Right ventricle myocardium superior (tissue), 1 donor: ENCODE results near the gene P2RY6. TPM values are rescaled to one million over a fixed set of nuclear protein-coding genes. Genes with fewer than 3 reads are reported as not detected.
A peak's percentile ranks its signal among the peaks of the same experiment; 100 is the strongest.
"Not testable (repeated sequence)": the region's sequence is repeated elsewhere in the genome, so short reads cannot be mapped to it uniquely, and the experiment has no call there.

Source experiments
- ATAC-seq: fragments of 200-7000 bp; cut with Tn5 transposase; one replicate; pipeline ENCODE4 v1.9.1; 2020; ENCODE audit warnings: mild to moderate bottlenecking; ENCODE audit not compliant: poor library complexity
- DNase-seq: peaks from one replicate; pipeline ENCODE4 v3.0.0-alpha.2; 2020
- intact Hi-C: fragments of 100-400 bp; cut with DNase I; formaldehyde crosslinking; loops from one replicate; pipeline ENCODE4 v1.11.2; 2022
- total RNA-seq: library from RNA; stranded (reverse); fragmentation: NEBNext Ultra II Directional; extraction: Animal tissue kit (Norgen Biotek cat#: 25700); gene quantifications from one replicate; pipeline ENCODE4 v1.2.1, GENCODE V29; 2021
- donor health status: DM: no; HTN: yes; CAD: no; lungs with severe emphysema.

Gene P2RY6
- total RNA-seq, 1 donor from 2014 or later = 2.1 TPM

DNA sequence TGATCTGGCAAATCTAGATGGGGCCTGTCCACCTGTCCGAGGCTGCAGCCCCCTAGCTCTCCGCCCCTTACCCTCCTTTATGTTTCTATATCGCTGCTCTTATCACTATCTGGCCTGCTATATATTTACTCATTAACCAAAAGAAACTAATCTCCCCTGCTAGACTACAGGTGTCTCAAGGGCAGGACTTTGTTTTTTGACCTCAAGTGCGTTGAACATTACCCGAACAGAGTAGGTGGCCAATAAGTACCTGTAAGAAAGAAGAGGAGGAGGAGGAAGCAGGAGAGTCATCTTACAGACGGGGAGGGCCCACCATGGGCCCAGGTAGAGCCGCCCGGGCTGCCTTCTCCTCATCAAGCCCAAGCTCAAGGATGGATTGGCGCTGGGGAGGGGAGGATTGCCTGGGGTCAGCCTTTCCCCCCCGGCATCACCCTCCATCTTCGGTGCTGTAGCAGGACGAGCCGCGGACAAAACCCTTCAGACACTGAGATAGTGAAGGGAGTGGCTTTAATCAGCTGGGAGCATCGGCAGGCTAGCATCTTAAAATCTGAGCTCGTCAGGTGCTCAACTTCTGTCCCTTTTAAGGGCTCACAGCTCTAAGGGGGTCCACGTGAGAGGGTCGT is 1.2 kb upstream of the P2RY6 start:
- DNase-seq (no peak), ATAC-seq (no peak)
- intact Hi-C loops = no loop called here

DNA sequence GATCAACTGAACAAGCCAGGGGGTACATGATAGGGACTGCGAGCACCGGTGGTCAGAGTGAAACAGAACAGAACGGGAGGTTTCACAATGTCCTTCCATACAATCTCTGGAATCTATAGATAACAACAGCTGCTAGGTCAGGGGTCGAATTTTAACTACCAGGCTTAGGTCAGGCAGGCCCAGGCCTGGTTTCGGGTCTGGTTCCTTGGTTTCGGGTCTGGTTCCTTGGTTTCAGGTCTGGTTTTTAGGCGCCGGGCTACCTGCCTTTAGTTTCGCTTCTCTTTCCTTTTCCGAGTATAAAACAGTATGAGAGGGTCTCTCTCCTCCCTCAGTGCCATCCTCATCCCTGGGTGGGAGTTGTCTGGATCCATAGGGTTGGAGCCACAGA is 666 bp upstream of the P2RY6 start:
- ATAC-seq, intact Hi-C loops, DNase-seq: not testable (repeated sequence)

DNA sequence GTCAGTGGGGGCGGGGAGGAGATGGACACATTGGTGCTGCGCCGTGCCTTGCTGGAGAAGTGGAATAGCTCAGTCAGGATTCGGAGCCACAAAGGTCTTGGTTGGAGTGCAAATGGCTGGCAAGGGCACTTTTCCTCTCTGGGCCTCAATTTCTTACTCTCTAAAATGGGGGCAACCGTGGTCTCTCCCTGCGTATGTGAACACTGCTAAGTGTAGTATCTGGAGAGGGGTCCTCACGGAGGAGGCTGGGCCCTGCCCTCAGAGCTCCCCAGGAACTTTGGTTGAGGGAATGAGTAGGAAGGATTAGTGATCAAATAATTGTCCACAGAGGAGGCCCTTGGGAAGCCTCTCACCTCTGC is 521 bp downstream of the P2RY6 start:
- intact Hi-C loops = no loop called here
- no peak for DNase-seq
- no peak for ATAC-seq

DNA sequence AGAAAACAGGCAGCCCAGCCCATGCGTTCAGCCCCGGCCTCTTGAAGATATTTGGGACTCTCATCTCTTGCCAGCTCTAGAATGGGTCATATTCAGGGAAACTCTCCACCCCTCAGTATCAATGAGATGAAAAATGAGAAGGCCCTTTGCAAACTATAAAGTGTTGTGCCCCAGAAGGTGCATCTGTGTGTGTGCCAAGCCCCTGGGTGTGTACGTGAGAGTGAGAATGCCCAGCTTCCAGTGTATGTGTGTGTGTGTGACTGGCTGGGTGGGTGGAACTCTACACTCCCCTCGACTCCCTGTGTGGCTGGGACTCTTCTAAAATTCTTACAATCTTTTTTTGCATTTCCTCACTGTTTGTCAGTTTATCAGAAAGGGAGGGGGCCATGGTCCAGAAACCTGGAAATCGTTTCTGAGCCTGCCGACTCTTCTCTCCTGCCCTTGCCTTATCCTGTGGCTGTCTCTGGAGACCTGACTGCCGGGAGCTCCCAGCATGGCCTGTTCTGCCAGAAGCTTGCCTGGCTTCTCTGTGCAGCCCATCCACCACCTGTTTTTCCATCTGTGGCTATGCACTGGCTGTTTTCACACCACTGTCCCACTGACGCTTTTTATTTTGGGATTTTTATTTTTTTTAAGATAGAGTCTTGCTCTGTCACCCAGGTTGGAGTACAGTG is 1.2 kb downstream of the P2RY6 start:
- intact Hi-C loops = no loop called here
- no peak for ATAC-seq
- DNase-seq = no peak

DNA sequence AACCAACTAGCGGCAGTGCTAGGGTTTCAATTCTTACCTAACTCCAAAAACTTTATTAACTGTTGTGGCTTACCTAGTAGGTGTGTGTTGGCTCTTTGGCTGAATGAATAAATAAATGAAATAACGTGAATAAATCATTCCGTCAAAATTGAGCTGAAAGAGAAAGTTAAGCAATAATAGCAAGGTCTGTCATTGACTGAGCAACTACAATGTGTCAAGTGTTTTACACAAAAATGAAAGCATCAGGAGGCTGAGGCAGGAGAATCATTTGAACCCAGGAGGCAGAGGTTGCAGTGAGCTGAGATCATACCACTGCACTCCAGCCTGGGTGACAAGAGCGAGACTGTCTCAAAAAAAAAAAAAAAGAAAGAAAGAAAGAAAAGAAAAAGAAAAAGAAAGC is 2.1 kb downstream of the P2RY6 start:
- intact Hi-C loops, ATAC-seq, DNase-seq: not testable (repeated sequence)

DNA sequence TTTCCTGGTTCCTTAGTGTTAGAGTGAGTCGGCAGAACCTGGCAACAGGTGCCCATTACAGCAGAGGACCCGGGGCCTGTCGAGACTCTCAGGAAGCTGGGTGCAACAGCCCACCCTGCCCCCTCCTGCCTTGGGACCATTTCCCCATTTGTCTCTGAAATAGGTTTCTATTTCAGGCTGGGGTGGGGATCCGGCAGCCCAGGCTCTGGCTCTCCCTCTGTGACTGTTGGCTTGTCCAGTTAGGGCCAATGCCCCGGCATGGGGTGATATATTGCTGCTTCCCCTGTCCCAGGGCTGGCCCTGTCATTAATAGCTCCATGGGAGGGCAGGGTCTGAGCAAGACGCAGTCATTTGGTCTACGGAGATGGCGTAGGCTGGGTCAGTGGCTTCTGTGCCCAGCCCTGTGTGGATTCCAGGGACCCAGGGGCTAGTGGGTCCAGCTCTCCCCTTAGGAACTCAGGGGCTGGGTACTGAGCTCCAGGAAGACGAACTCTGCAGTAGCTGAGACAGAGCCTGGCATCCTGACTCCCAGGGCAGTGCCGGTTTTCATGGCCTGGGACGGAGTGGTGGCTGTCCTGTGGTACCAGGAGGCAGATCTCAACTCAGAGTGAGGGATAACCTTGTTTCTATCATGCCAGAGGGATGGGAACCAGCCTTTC is 2.7 kb downstream of the P2RY6 start:
- DNase-seq = no peak

DNA sequence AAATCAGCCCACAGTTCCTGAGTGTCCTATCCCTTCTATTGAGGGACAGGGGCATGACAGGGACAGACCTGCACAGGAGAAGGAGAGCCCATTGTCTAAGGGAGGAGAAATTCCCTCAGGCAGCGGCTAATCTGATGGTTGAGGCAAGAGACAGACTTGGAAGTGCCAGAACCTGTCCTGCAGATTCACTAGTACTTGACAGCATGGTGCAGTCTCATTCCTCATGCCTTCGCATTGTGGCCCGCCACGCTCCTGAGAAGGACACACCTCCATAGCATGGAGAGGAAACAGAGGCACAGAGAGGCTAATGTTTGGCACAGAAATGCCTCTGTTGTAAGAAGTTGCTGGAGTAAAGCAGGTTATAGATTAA is 3.2 kb downstream of the P2RY6 start:
- ATAC-seq (no peak), DNase-seq (no peak)
- intact Hi-C loops = no loop called here

More for the DNA sequence above, 2.7 kb downstream of the P2RY6 start:
- ATAC-seq = peak; percentile 21
- intact Hi-C loops = no loop called here

DNA sequence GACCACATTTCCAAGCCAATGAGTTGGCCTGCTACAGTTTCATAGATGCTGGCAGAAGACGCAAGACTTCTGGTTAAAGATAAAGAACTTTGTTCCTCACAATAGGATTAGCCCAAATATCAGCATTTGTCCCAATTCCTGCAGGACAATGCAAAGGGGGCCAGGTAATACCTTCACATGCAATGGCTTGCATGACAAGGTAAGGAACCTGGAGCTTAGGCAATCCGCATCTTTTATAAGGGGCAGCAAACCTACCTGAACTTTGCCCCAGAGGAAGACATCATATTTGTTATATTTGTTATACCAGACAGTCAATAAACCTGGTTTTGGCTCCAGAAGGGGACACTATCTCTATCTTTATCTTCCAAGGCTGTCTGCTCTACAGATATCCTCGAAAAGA is 5.3 kb downstream of the P2RY6 start:
- intact Hi-C loops = no loop called here
- no peak for DNase-seq
- no peak for ATAC-seq

DNA sequence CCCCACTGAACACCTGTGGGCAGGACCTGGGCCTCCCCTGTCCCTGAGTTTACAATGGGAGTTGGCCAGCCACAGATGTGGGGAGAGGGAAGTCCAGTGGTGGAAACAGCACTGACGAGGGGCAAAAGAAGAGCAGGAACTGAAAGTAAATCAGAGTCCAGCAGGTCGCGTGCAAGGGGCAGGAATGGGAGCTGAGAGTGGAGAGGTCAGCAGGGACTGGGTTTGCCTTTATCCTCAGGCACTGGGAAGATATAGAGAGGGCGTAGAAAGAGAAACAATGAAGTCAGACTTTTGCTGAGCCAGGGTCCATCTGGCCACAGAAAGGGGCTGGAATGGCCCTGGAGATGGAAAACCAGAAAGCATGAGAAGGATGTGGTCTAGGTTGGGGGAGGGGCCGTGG is 8.5 kb downstream of the P2RY6 start:
- intact Hi-C loops = no loop called here

DNA sequence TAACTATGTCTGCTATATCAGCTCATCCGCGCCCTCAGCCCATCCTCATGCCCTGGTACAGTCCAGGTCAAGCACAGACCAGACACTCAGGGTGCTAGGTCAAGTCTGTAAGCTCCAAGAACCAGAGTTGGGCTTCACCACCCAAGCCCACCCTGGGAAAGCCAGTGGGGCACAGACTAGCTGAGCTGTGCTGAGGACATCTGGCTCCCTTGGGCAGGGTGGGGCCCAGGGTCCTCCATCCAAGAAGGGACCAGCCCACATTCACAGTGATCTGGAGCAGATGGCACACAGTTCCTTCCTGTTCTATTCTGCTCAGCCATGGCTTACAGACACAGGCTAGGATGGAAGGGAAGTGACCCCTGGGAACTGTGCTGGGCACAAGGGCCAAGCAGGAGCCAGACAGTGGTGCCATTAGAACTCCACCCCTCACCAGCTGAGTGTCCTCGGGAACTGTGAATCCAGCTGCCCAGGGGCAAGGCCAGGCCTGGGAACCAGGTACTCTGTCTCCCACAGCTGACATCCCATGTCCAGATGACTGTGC is 9.1 kb downstream of the P2RY6 start:
- ATAC-seq (peak; percentile 71), DNase-seq (no peak)
- intact Hi-C loops = no loop called here

More for the DNA sequence above, 8.5 kb downstream of the P2RY6 start:
- DNase-seq (no peak), ATAC-seq (peak; percentile 55)

DNA sequence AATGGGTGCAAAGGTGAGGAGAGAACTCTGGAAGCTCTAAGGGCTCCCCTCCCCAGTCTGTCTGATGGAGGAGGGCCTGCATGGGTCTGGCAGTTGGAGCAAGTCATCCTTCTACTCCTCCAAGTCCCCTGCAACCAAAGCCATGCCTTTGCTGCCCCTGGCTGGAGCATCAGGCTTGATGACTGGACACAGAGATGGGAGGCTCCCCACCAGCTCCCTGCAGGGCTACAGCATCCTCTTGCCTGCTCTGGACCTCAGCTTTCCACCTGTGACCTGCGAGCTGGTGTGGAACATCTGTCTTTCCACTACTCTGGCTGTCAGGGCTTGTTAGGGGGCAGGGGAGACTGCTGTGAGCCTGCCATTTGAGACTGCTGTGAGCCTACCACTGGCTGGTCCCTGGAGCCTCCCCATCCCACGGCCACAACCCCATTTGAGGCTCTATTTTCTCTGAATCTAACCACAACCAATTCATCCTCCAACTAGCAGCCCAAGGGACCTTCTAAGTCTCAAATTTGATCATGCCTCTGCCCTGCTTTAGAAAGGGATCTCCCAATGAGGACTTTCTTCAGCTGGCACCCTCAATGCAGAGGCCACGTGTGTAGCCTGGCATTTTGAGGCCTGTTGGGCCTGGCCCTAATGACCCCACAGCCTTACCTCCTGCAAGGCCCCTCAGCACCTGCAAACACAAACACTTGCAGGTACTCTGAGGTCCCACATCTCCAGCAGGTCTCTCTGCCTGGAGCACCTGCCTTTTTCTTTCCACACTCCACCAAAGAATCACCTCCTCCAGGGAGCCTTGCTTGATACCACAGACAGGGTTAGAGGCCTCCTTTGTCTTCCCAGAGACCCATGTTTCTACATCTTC is 9.9 kb downstream of the P2RY6 start:
- DNase-seq = no peak
- no peak for ATAC-seq
- intact Hi-C loops = no loop called here

DNA sequence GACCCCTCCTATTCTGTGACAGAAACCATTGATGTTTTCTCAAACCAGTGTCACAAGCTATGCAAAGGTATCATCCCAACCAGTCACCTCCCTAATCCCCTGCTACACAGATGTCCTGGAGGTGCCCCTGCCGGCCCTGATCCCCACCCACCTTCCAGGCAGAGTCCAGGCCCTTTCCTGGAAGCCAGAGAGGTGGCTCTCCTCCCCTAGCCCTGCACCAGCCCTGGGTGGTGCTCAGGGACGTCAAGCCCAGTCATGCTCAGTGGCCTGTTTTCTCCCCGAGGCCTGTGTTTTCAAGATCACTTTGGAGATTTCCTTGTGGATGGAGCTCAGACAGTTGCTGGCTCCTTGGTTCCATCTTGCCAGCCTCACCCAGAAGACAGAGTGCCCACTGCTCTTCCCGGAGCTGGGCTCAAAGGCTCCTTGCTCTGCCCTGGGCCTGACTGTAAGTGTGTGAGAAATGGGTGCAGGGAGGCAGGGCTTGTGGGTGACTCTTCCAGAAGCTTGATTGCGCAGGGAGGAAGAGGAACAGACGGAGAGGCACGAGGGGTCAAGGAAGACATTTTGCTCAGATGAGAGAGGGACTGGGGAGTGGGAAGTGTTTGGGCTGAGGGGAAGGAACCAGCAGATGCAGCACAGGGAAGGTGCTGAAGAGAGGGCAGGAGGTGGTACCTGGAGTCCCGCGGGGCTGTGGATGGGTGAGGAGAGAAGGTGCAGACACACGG is 11.3 kb downstream of the P2RY6 start:
- DNase-seq = no peak
- intact Hi-C loops = no loop called here

DNA sequence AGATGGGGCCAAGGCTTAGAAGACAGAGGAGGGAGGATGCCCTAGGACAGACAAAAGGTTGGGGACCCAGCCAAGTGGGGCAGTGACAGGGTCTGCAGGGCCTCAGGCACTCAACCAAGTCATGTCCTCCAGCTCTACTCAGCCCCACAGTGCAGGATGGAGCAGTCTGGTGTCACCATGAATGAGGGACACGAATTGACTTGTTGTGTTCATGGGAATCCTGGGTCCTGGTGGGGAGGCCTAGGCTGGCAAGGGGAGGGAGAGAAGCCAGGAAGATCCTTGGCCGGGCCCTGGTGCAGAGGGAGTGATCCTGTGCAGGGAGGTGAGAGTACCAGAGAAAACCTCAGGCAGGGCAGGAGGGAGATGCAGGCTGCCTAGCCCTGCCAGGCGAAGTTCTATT is 12.0 kb downstream of the P2RY6 start:
- intact Hi-C loops = no loop called here
- DNase-seq (no peak), ATAC-seq (no peak)

More for the DNA sequence above, 11.3 kb downstream of the P2RY6 start:
- ATAC-seq = no peak

DNA sequence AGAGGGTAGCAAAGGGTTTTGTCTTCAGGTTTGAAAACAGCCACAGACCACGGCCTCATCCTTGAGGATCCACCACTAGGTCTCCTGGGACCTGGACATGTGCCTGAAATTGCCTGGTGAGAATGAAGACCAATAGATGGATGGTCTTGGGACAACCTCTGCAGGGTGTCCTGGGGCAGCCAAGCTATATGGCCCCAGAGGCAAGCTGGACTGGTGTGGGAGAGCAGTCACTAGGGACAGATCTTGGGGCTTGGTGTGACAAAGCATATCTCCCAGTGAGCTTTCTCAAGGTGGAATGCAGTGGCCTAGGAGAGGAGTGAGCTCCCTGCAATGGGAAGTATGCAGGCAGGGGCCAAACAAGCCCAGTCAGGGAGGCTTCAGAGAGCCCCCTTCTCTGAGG is 13.6 kb downstream of the P2RY6 start:
- intact Hi-C loops = loop anchor here (5.0 kb wide), 2 partner anchors 48 to 98 kb away; no protein-coding TSS in a partner anchor

DNA sequence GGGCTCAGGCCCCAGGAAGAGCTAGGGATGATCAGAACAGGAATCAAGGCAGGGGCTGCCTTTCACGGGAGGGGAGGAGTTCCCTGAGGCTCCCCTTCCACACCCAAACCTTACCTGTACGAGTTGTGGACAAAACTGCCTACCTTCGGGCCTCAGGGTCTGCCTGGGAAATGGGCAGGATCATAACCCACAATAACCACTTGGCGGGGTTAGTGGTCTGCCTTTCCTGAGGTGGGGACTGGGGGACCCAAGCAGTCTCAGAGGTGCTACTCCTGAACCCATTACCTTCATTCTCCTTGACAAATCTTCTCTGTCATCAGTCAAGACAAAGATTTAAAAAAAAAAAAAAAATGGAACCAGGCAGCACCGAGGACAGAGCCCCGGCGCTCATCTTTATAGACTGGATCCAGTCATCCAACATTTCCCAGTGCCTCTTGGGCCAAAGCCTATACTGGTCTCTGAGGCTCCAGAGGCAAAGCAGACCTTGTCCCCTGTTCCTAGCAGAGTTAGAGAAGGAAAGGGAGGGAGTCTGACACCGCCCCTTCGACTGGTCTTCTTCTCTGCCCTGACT is 14.2 kb downstream of the P2RY6 start:
- intact Hi-C loops = loop anchor here (5.0 kb wide), 2 partner anchors 49 to 99 kb away; no protein-coding TSS in a partner anchor
- no peak for DNase-seq
- ATAC-seq = no peak

More for the DNA sequence above, 13.6 kb downstream of the P2RY6 start:
- ATAC-seq = no peak
- no peak for DNase-seq

DNA sequence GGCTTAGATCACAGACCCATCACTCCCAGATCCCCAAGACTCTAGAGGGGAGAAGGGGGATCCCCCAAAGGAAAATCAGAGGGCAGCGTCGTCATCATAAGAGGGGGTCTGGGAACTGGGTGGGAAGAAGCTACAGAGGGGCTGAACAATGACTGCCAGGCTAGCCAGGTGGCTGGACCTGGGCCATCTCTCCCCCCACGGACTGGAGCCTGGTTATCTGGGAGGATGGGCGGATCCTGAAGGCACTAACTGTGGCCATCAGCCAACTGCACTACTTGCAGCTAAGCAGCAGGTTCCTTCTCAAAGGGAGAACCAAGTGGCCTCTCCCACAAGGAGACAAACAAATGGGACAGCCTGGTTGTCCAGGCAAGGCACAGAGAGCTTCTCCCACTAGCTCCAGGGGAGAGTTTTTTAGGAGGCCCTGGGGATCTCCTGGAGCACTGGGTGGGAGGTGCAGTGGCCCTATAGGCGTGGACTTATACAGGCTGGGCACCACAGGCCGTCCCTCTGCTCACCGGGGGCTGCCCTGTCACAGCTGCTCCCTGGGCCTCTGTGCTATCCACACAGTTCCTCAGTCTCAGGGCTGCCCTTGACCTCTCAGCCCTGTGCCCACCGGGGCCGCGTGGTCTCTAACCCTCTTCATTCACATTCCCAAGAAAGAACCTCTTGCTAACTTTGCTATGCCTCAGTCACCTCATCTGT is 15.4 kb downstream of the P2RY6 start:
- DNase-seq (no peak), ATAC-seq (peak; percentile 15)
- intact Hi-C loops = loop anchor here (5.0 kb wide), 2 partner anchors 50 to 100 kb away; no protein-coding TSS in a partner anchor

DNA sequence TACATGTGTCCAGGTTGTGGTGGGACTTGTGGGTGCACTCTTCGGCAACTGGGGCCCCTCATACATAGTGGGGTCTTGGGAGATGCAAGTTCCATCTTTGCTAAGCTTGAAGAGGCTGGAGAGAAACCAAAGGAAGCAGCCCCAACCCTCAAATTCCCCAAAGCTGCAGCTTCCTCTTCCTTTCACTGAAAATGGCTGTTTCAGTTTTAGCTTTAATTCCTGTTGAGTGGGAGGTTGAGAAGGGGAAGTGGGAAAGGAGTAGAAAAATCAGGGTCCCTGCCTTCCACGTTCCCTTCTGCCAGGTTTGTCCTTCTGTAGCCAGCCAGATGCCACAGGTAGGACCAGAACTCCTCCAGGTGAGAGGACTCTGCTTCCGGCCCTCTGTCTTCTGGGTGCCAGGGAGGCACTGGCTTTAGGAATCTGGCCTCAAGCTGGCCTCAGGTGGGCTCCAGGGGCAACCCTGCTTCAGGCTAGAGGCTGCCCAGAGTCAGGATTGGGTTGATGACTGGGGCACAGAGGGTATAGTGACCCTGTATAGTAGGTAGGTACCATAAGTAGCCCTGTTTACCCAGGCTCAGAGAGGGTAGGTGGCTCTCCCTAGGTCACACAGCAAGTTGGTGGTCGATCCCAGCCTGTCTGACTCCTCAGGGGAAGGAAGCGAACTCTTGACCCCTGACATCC is 16.2 kb downstream of the P2RY6 start:
- DNase-seq (no peak), ATAC-seq (no peak)
- intact Hi-C loops = loop anchor here (5.0 kb wide), 2 partner anchors 51 to 101 kb away; no protein-coding TSS in a partner anchor
